ENCODE results near the gene SHC3. TPM values are rescaled to one million over a fixed set of nuclear protein-coding genes. Genes with fewer than 3 reads are reported as not detected.

Gene SHC3
- total RNA-seq, 1 experiment from 2014 or later = 1.8 TPM

DNA sequence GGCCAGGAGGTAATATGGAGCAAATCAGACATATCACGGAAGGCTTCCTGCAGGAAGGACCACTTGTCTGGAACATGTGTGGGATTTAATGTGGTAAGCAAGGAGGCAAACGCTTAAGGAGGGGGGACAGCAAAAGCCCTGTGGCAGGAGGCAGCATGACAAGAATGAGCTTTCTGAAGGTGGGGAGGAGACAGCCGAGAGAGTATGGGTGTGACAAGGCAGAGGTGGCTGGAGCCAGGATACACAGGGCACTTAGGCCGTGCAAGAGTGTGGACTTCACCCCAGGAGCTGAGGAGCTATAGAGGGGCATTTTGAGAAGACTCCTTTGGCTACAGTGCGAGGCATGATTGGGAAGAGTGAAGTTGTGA lies 201.7 kb downstream of the SHC3 start:
- H3K36me3 Mint-ChIP-seq (ENCODE audit: insufficient read depth in 1 of 3, low read depth in 3 of 3) = peaks cover 2 to 9% (median 5%) of the 10 kb centered on the region in 3 experiments; a peak in 6 of 7 replicates
- Histone ChIP-seq H3K14ac (ENCODE audit: insufficient read depth, low read length) (no peak overlapping the region), H3K4ac (ENCODE audit: low read depth, low read length) (no peak overlapping the region), H2BK120ac (ENCODE audit: low read depth, low read length, poor library complexity, severe bottlenecking) (no peak overlapping the region), H4K5ac (ENCODE audit: insufficient read length, low read depth, low read length) (no peak overlapping the region), H3K79me1 (ENCODE audit: insufficient read depth, low read depth, low read length, poor library complexity, severe bottlenecking) (no peaks in the 10 kb centered on the region), H3K27ac (ENCODE audit: insufficient read length, low read depth, low read length) (no peak overlapping the region), H3K23me2 (ENCODE audit: insufficient read length, low read depth, low read length, poor library complexity, severe bottlenecking) (no peaks in the 10 kb centered on the region), H3K9ac (ENCODE audit: extremely low read depth, insufficient read length, low read length) (no peak overlapping the region), H2BK20ac (ENCODE audit: low read depth, low read length, poor library complexity, severe bottlenecking) (no peak overlapping the region), H2BK5ac (ENCODE audit: insufficient read length, low read length) (no peak overlapping the region), H3K9me3 (ENCODE audit: control insufficient read depth, low read depth, low read length) (peaks cover 5% of the 10 kb centered on the region), H2AFZ (ENCODE audit: low read length) (no peak overlapping the region), H3T11ph (ENCODE audit: low read length) (no peak overlapping the region), H2AK5ac (ENCODE audit: insufficient read length, low read length) (no peak overlapping the region), H3K79me2 (ENCODE audit: insufficient read depth, low read length) (no peaks in the 10 kb centered on the region), H2BK15ac (ENCODE audit: low read depth, low read length) (no peak overlapping the region), H3K27me3 (ENCODE audit: insufficient read depth, low read length) (no peaks in the 10 kb centered on the region), H3K56ac (ENCODE audit: insufficient read length, low read depth, low read length) (no peak overlapping the region), H2BK12ac (ENCODE audit: insufficient read length, low read depth, low read length) (no peak overlapping the region), H4K8ac (replicated peaks; ENCODE audit: insufficient read length, low read depth, low read length) (no peak overlapping the region), H3K23ac (ENCODE audit: insufficient read length, low read depth, low read length) (no peak overlapping the region), H3K4me1 (ENCODE audit: insufficient read depth, low read length) (no peaks in the 10 kb centered on the region), H4K20me1 (ENCODE audit: control insufficient read depth, insufficient read depth, insufficient read length) (no peaks in the 10 kb centered on the region), H3K4me2 (ENCODE audit: insufficient read depth, insufficient read length, low read length) (no peak overlapping the region), H4K91ac (ENCODE audit: insufficient read length, low read depth, low read length) (no peak overlapping the region), H3K18ac (ENCODE audit: insufficient read length, low read depth, low read length) (no peak overlapping the region)
- WGBS (ENCODE audit: extremely low coverage, insufficient read length, low lambda C conversion rate) = no CpG with 5 or more reads among the region's 5 CpGs
- H3K4me3 Mint-ChIP-seq = no peak overlapping the region
- H3K4me1 Mint-ChIP-seq = peaks cover 3 to 8% of the 10 kb centered on the region in 2 experiments
- TF ChIP-seq, protein P1, sequence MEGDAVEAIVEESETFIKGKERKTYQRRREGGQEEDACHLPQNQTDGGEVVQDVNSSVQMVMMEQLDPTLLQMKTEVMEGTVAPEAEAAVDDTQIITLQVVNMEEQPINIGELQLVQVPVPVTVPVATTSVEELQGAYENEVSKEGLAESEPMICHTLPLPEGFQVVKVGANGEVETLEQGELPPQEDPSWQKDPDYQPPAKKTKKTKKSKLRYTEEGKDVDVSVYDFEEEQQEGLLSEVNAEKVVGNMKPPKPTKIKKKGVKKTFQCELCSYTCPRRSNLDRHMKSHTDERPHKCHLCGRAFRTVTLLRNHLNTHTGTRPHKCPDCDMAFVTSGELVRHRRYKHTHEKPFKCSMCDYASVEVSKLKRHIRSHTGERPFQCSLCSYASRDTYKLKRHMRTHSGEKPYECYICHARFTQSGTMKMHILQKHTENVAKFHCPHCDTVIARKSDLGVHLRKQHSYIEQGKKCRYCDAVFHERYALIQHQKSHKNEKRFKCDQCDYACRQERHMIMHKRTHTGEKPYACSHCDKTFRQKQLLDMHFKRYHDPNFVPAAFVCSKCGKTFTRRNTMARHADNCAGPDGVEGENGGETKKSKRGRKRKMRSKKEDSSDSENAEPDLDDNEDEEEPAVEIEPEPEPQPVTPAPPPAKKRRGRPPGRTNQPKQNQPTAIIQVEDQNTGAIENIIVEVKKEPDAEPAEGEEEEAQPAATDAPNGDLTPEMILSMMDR (conservative IDR thresholded peaks at IDR 0.05) = no peak
- no peak for DNase-seq
- no peaks in the 10 kb centered on the region for H3K27me3 Mint-ChIP-seq (ENCODE audit: low read depth)
- peaks cover 10% of the 10 kb centered on the region in 2 experiments; a peak in 4 of 5 replicates for H3K9me3 Mint-ChIP-seq
- H3K27ac Mint-ChIP-seq = no peak overlapping the region

Data from H9 (cell line).